Measurements from ENCODE around the gene SLC12A4. TPM values are rescaled to one million over a fixed set of nuclear protein-coding genes. Genes with fewer than 3 reads are reported as not detected.
"Not testable (repeated sequence)": the region's sequence is repeated elsewhere in the genome, so short reads cannot be mapped to it uniquely, and the experiment has no call there.

Gene SLC12A4
- polyA plus RNA-seq, 1 donor (not counting 4 experiments of a cell fraction or from before 2014, with no cell fraction given), result 59.3 TPM

GRCh38 chr16:67975321-67976105 lies 7.1 kb upstream of the SLC12A4 start:
- peaks cover 17% of the 10 kb centered on the region for H3K27me3 ChIP-seq (ENCODE audit: control insufficient read depth, extremely low read depth, insufficient read depth, low read length)
- no peaks in the 10 kb centered on the region for H3K79me2 ChIP-seq (ENCODE audit: control insufficient read depth, insufficient read depth, low read length)
- H3K4me1 ChIP-seq (ENCODE audit: control insufficient read depth, extremely low read depth, insufficient read depth, low read length), result no peaks in the 10 kb centered on the region
- H3K36me3 ChIP-seq (ENCODE audit: control insufficient read depth in 2 of 2, extremely low read depth in 1 of 2, insufficient read depth in 2 of 2, low read length in 2 of 2), result no peaks in the 10 kb centered on the region
- H3K9me1 ChIP-seq (ENCODE audit: control insufficient read depth, extremely low read depth, insufficient read depth, low read length), result no peaks in the 10 kb centered on the region
- H3K9ac ChIP-seq (ENCODE audit: control insufficient read depth, extremely low read depth, insufficient read depth, low read length), result no peak overlapping the region
- H2AFZ ChIP-seq (ENCODE audit: control insufficient read depth, low read length), result no peak overlapping the region
- H3K4me3 ChIP-seq (ENCODE audit: control insufficient read depth in 2 of 3, extremely low read depth in 1 of 3, insufficient read depth in 2 of 3, low read depth in 1 of 3, low read length in 3 of 3), result no peak overlapping the region
- H3K9me3 ChIP-seq (ENCODE audit: control insufficient read depth, low read depth, low read length), result no peaks in the 10 kb centered on the region
- H4K20me1 ChIP-seq (ENCODE audit: control insufficient read depth, extremely low read depth, insufficient read depth, low read length), result peaks cover 2% of the 10 kb centered on the region
- no peak overlapping the region for H3K4me2 ChIP-seq (ENCODE audit: control insufficient read depth, extremely low read depth, insufficient read depth, low read depth, low read length)
- dilution Hi-C loops (cut with MboI; ENCODE audit: extremely low pct_ligation_motif_present, low sequenced_read_pairs), result no loop called here
- TF ChIP-seq EZH2 (IDR thresholded peaks at IDR 0.05; ENCODE audit: low read length), result no peak
- TF ChIP-seq CTCF (optimal IDR thresholded peaks at IDR 0.05 in 1 of 3, IDR thresholded peaks at IDR 0.05 in 1 of 3, conservative IDR thresholded peaks at IDR 0.05 in 1 of 3; ENCODE audit: extremely low read depth in 1 of 3, insufficient read depth in 2 of 3, low read length in 3 of 3), result no peak
- DNase-seq (ENCODE audit: low read depth, low spot score) (no peak), FAIRE-seq (no peak)
- no peak overlapping the region for H3K27ac ChIP-seq (ENCODE audit: control insufficient read depth, insufficient read depth, low read length)

GRCh38 chr16:67972285-67972684 lies 3.8 kb upstream of the SLC12A4 start:
- H3K9ac ChIP-seq (ENCODE audit: control insufficient read depth, extremely low read depth, insufficient read depth, low read length); H3K4me1 ChIP-seq (ENCODE audit: control insufficient read depth, extremely low read depth, insufficient read depth, low read length); H3K27me3 ChIP-seq (ENCODE audit: control insufficient read depth, extremely low read depth, insufficient read depth, low read length); H2AFZ ChIP-seq (ENCODE audit: control insufficient read depth, low read length); dilution Hi-C loops (cut with MboI; ENCODE audit: extremely low pct_ligation_motif_present, low sequenced_read_pairs); DNase-seq (ENCODE audit: low read depth, low spot score); H3K36me3 ChIP-seq (ENCODE audit: control insufficient read depth in 2 of 2, extremely low read depth in 1 of 2, insufficient read depth in 2 of 2, low read length in 2 of 2); H4K20me1 ChIP-seq (ENCODE audit: control insufficient read depth, extremely low read depth, insufficient read depth, low read length); H3K9me1 ChIP-seq (ENCODE audit: control insufficient read depth, extremely low read depth, insufficient read depth, low read length); H3K9me3 ChIP-seq (ENCODE audit: control insufficient read depth, low read depth, low read length); FAIRE-seq; H3K79me2 ChIP-seq (ENCODE audit: control insufficient read depth, insufficient read depth, low read length); H3K4me2 ChIP-seq (ENCODE audit: control insufficient read depth, extremely low read depth, insufficient read depth, low read depth, low read length); H3K4me3 ChIP-seq (ENCODE audit: control insufficient read depth in 2 of 3, extremely low read depth in 1 of 3, insufficient read depth in 2 of 3, low read depth in 1 of 3, low read length in 3 of 3); H3K27ac ChIP-seq (ENCODE audit: control insufficient read depth, insufficient read depth, low read length): not testable (repeated sequence)

- DNase-seq (ENCODE audit: low read depth, low spot score) (no peak), FAIRE-seq (no peak)
- H3K27ac ChIP-seq (ENCODE audit: control insufficient read depth, insufficient read depth, low read length), result no peak overlapping the region
- H3K79me2 ChIP-seq (ENCODE audit: control insufficient read depth, insufficient read depth, low read length), result peaks cover 18% of the 10 kb centered on the region
- TF ChIP-seq CTCF (optimal IDR thresholded peaks at IDR 0.05 in 1 of 3, IDR thresholded peaks at IDR 0.05 in 1 of 3, conservative IDR thresholded peaks at IDR 0.05 in 1 of 3; ENCODE audit: extremely low read depth in 1 of 3, insufficient read depth in 2 of 3, low read length in 3 of 3) (no peak), EZH2 (IDR thresholded peaks at IDR 0.05; ENCODE audit: low read length) (no peak)
- H3K36me3 ChIP-seq (ENCODE audit: control insufficient read depth in 2 of 2, extremely low read depth in 1 of 2, insufficient read depth in 2 of 2, low read length in 2 of 2), result no peaks in the 10 kb centered on the region
- H2AFZ ChIP-seq (ENCODE audit: control insufficient read depth, low read length), result no peak overlapping the region
- no peaks in the 10 kb centered on the region for H3K27me3 ChIP-seq (ENCODE audit: control insufficient read depth, extremely low read depth, insufficient read depth, low read length)
- H3K4me2 ChIP-seq (ENCODE audit: control insufficient read depth, extremely low read depth, insufficient read depth, low read depth, low read length), result no peak overlapping the region
- no peak overlapping the region for H3K4me3 ChIP-seq (ENCODE audit: control insufficient read depth in 2 of 3, extremely low read depth in 1 of 3, insufficient read depth in 2 of 3, low read depth in 1 of 3, low read length in 3 of 3)
- peaks cover 19% of the 10 kb centered on the region for H3K4me1 ChIP-seq (ENCODE audit: control insufficient read depth, extremely low read depth, insufficient read depth, low read length)
- no peaks in the 10 kb centered on the region for H4K20me1 ChIP-seq (ENCODE audit: control insufficient read depth, extremely low read depth, insufficient read depth, low read length)
- dilution Hi-C loops (cut with MboI; ENCODE audit: extremely low pct_ligation_motif_present, low sequenced_read_pairs), result no loop called here
- no peaks in the 10 kb centered on the region for H3K9me1 ChIP-seq (ENCODE audit: control insufficient read depth, extremely low read depth, insufficient read depth, low read length)
- H3K9me3 ChIP-seq (ENCODE audit: control insufficient read depth, low read depth, low read length), result no peaks in the 10 kb centered on the region
- no peak overlapping the region for H3K9ac ChIP-seq (ENCODE audit: control insufficient read depth, extremely low read depth, insufficient read depth, low read length)
Measured at GRCh38 chr16:67971111-67971510, 2.7 kb upstream of the SLC12A4 start.

Data from keratinocyte (primary cell).